HepG2 (cell line): Measurements from ENCODE around the gene TANGO2. TPM values are rescaled to one million over a fixed set of nuclear protein-coding genes. Genes with fewer than 3 reads are reported as not detected.
A peak's percentile ranks its signal among the peaks of the same experiment; 100 is the strongest.

Source experiments
- DR1 ChIP-seq: sonication (generic); formaldehyde crosslinking; IDR thresholded peaks from 2 replicates; pipeline ENCODE4 v1.8.0; 2021; ENCODE audit warnings: mild to moderate bottlenecking, missing genetic modification reagents, inconsistent platforms
- ERF ChIP-seq: IDR thresholded peaks from 2 replicates; pipeline ENCODE4 v1.6.1; 2018; ENCODE audit warnings: missing biosample characterization, missing genetic modification reagents
- HCFC1 ChIP-seq: fragments of 150-350 bp; IDR thresholded peaks from 2 replicates; pipeline ENCODE4 v1.6.1; 2014; ENCODE audit warnings: low read depth, low read length
- NFE2L2 ChIP-seq: fragments of 150-350 bp; IDR thresholded peaks from 2 replicates; pipeline ENCODE4 v1.6.1; 2014; ENCODE audit warnings: low read length
- PAWR ChIP-seq: sonication (generic); formaldehyde crosslinking; IDR thresholded peaks from 2 replicates; pipeline ENCODE4 v1.4.0; 2020; ENCODE audit warnings: missing genetic modification reagents, mild to moderate bottlenecking, borderline replicate concordance
- RARG ChIP-seq: sonication (generic); formaldehyde crosslinking; IDR thresholded peaks from 2 replicates; pipeline ENCODE4 v1.4.0; 2020; ENCODE audit warnings: low read depth, mild to moderate bottlenecking, missing genetic modification reagents
- SP1 ChIP-seq, 2 experiments: fragments of 450-650 bp in 1 of 2; sonication (generic) in 1 of 2; formaldehyde crosslinking in 1 of 2; IDR thresholded peaks; 2 replicates each; pipeline versions ENCODE4 v1.4.0 to v1.6.1; 2016 to 2020; ENCODE audit warnings: missing genetic modification reagents in 1 of 2
- SPEN ChIP-seq: sonication (generic); formaldehyde crosslinking; IDR thresholded peaks from 2 replicates; pipeline ENCODE4 v1.5.1; 2020; ENCODE audit warnings: low read depth, mild to moderate bottlenecking, missing genetic modification reagents
- TAF1 ChIP-seq: sonication (generic); formaldehyde crosslinking; IDR thresholded peaks from 2 replicates; pipeline ENCODE4 v1.4.0; 2020; ENCODE audit warnings: missing genetic modification reagents
- TCF12 ChIP-seq, 2 experiments: fragments of 450-650 bp in 1 of 2; sonication (generic) in 1 of 2; formaldehyde crosslinking in 1 of 2; IDR thresholded peaks; 2 replicates each; pipeline versions ENCODE4 v1.6.1 to v1.8.0; 2017 to 2022; ENCODE audit warnings: antibody characterized with exemption in 1 of 2, mild to moderate bottlenecking in 1 of 2, missing genetic modification reagents in 1 of 2, moderate library complexity in 1 of 2
- ZFY ChIP-seq: sonication (generic); formaldehyde crosslinking; IDR thresholded peaks from 2 replicates; pipeline ENCODE4 v1.4.0; 2020; ENCODE audit warnings: missing genetic modification reagents
- ZNF354B ChIP-seq: sonication (generic); formaldehyde crosslinking; IDR thresholded peaks from 2 replicates; pipeline ENCODE4 v1.8.0; 2022; ENCODE audit warnings: mild to moderate bottlenecking, missing genetic modification reagents
- ZNF501 ChIP-seq: sonication (generic); formaldehyde crosslinking; IDR thresholded peaks from 2 replicates; pipeline ENCODE4 v1.5.1; 2020; ENCODE audit warnings: mild to moderate bottlenecking, moderate library complexity, missing genetic modification reagents
- ZSCAN20 ChIP-seq: sonication (generic); formaldehyde crosslinking; IDR thresholded peaks from 2 replicates; pipeline ENCODE4 v1.4.0; 2020; ENCODE audit warnings: missing genetic modification reagents, mild to moderate bottlenecking, borderline replicate concordance
- polyA plus RNA-seq, 8 experiments: library from polyadenylated mRNA; depleted of rRNA in 3 of 8; stranded (reverse) in 7 of 8; unstranded in 1 of 8; fragments of >200 nt; fragmentation: Illumina TruSeq in 4 of 8; extraction: Trizol in 4 of 8; gene quantifications; 2 replicates each; pipeline versions ENCODE4 v1.2.1 to v1.2.3, GENCODE V29; 2011 to 2016; ENCODE audit warnings: low read depth in 4 of 8, missing spikeins in 1 of 8, mixed read lengths in 1 of 8; ENCODE audit not compliant: insufficient read depth in 1 of 8
- total RNA-seq, 5 experiments: library from RNA; depleted of rRNA; stranded (reverse); fragments of >200 nt; fragmentation: Illumina TruSeq; extraction: Trizol; gene quantifications; 2 replicates each; pipeline ENCODE4 v1.2.3, GENCODE V29; 2016; ENCODE audit warnings: low read depth in 1 of 5
- TF ChIP-seq, protein P1 (sequence below): IDR thresholded peaks from 2 replicates; pipeline ENCODE4 v1.6.1; 2016; ENCODE audit warnings: control low read depth
- TF ChIP-seq, protein P2 (sequence below): sonication (generic); formaldehyde crosslinking; IDR thresholded peaks from 2 replicates; pipeline ENCODE4 v1.4.0; 2020; ENCODE audit warnings: missing genetic modification reagents
- TF ChIP-seq, protein P3 (sequence below): sonication (generic); formaldehyde crosslinking; IDR thresholded peaks from 2 replicates; pipeline ENCODE4 v1.4.0; 2020; ENCODE audit warnings: missing genetic modification reagents
- TF ChIP-seq, protein P4 (sequence below): sonication (generic); formaldehyde crosslinking; IDR thresholded peaks from 2 replicates; pipeline ENCODE4 v1.5.0; 2020; ENCODE audit warnings: mild to moderate bottlenecking, missing genetic modification reagents, borderline replicate concordance

The TANGO2 gene
- total and polyA plus RNA-seq, 2 of the 13 experiments (the other 11 are each of a cell fraction or from before 2014, with no cell fraction given): 12.9 to 14.8 TPM

DNA sequence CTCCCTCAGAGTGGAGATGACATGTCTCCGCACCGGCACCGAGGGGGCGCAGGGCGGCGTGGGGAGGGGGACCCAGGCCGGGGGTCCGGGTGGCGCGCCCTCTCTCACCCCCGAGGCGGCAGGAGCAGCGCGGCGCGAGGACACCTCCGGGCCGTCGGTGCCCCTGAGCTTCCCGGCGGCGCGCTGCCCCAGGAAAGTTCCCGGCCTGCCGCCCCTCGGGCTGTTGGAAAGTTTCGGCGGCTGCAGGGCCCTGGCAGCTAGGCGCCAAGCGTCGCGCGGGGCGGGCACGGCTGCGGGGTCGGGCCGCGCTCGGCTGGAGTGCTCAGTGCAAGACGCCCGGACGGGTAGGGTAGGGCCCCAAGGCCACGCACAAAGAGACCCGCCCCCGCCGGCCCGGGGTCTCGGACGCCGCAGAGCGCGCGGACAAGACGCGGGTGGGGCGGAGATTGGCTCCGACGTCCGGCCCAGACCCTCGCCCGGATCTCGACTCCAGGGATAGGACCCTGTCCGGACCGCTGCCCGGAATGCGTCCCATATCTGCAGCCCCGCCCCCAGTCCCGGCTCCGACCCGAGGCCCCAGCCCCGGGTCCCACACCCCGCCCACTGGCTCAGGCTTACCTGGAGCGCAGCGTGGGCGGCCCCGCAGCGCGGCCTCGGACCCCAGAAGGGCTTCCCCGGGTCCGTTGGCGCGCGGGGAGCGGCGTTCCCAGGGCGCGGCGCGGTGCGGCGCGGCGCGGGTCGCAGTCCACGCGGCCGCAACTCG is 4.8 kb upstream of the TANGO2 start (continued):
- TF ChIP-seq, protein P1, sequence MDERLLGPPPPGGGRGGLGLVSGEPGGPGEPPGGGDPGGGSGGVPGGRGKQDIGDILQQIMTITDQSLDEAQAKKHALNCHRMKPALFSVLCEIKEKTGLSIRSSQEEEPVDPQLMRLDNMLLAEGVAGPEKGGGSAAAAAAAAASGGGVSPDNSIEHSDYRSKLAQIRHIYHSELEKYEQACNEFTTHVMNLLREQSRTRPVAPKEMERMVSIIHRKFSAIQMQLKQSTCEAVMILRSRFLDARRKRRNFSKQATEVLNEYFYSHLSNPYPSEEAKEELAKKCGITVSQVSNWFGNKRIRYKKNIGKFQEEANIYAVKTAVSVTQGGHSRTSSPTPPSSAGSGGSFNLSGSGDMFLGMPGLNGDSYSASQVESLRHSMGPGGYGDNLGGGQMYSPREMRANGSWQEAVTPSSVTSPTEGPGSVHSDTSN (CRISPR knock-in tag): no peak
- 0 out of 2 replicates have a peak, but pooled peaks have one; percentile 9 for TF ChIP-seq ERF (CRISPR knock-in tag)
- TF ChIP-seq TAF1 (CRISPR knock-in tag): peak; percentile 35; the same call in 1 of the 2 replicates
- 0 out of 2 replicates have a peak, but pooled peaks have one; percentile 46 for TF ChIP-seq ZSCAN20 (CRISPR knock-in tag)
- TF ChIP-seq ZNF501 (CRISPR knock-in tag): no peak
- TF ChIP-seq TCF12 (IDR thresholded peaks at IDR 0.05): no peak
- 0 out of 2 replicates have a peak, but pooled peaks have one; percentile 40 for TF ChIP-seq TCF12 (CRISPR knock-in tag; IDR thresholded peaks at IDR 0.05)
- TF ChIP-seq ZNF354B: no peak
- no peak for TF ChIP-seq PAWR (CRISPR knock-in tag)
- TF ChIP-seq ZFY (CRISPR knock-in tag): peak; percentile 79
- TF ChIP-seq, protein P2, sequence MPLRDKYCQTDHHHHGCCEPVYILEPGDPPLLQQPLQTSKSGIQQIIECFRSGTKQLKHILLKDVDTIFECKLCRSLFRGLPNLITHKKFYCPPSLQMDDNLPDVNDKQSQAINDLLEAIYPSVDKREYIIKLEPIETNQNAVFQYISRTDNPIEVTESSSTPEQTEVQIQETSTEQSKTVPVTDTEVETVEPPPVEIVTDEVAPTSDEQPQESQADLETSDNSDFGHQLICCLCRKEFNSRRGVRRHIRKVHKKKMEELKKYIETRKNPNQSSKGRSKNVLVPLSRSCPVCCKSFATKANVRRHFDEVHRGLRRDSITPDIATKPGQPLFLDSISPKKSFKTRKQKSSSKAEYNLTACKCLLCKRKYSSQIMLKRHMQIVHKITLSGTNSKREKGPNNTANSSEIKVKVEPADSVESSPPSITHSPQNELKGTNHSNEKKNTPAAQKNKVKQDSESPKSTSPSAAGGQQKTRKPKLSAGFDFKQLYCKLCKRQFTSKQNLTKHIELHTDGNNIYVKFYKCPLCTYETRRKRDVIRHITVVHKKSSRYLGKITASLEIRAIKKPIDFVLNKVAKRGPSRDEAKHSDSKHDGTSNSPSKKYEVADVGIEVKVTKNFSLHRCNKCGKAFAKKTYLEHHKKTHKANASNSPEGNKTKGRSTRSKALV: 0 out of 2 replicates have a peak, but pooled peaks have one; percentile 32
- TF ChIP-seq RARG (CRISPR knock-in tag): no peak
- peak; percentile 21 for TF ChIP-seq SPEN (CRISPR knock-in tag)
- no peak for TF ChIP-seq SP1 (IDR thresholded peaks at IDR 0.05)
- TF ChIP-seq SP1 (CRISPR knock-in tag; IDR thresholded peaks at IDR 0.05): no peak
- no peak for TF ChIP-seq HCFC1
- TF ChIP-seq DR1: no peak
- TF ChIP-seq, protein P3, sequence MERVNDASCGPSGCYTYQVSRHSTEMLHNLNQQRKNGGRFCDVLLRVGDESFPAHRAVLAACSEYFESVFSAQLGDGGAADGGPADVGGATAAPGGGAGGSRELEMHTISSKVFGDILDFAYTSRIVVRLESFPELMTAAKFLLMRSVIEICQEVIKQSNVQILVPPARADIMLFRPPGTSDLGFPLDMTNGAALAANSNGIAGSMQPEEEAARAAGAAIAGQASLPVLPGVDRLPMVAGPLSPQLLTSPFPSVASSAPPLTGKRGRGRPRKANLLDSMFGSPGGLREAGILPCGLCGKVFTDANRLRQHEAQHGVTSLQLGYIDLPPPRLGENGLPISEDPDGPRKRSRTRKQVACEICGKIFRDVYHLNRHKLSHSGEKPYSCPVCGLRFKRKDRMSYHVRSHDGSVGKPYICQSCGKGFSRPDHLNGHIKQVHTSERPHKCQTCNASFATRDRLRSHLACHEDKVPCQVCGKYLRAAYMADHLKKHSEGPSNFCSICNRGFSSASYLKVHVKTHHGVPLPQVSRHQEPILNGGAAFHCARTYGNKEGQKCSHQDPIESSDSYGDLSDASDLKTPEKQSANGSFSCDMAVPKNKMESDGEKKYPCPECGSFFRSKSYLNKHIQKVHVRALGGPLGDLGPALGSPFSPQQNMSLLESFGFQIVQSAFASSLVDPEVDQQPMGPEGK (CRISPR knock-in tag): peak; percentile 14; the same call in 1 of the 2 replicates
- TF ChIP-seq NFE2L2: no peak
- TF ChIP-seq, protein P4, sequence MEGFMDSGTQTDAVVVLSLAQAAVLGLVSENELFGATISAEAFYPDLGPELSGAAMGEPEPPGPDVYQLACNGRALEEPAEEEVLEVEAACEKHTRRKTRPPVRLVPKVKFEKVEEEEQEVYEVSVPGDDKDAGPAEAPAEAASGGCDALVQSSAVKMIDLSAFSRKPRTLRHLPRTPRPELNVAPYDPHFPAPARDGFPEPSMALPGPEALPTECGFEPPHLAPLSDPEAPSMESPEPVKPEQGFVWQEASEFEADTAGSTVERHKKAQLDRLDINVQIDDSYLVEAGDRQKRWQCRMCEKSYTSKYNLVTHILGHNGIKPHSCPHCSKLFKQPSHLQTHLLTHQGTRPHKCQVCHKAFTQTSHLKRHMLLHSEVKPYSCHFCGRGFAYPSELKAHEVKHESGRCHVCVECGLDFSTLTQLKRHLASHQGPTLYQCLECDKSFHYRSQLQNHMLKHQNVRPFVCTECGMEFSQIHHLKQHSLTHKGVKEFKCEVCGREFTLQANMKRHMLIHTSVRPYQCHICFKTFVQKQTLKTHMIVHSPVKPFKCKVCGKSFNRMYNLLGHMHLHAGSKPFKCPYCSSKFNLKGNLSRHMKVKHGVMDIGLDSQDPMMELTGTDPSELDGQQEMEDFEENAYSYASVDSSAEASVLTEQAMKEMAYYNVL: 0 out of 2 replicates have a peak, but pooled peaks have one; percentile 23
